MCF 10A (cell line): ENCODE results near the gene KATNIP. TPM values are rescaled to one million over a fixed set of nuclear protein-coding genes. Genes with fewer than 3 reads are reported as not detected.

ENCODE experiments used
- BruUV-seq: library from RNA; stranded (reverse); fragments of 400-500 nt; replicated peaks from 2 replicates; lab custom pipeline; 2021; lab: Mats Ljungman, UMichigan
- CTCF ChIA-PET: fragments of 300-600 bp; sonication (Branson Sonifier 250); formaldehyde crosslinking; extraction: SDS; loops from one replicate; lab custom pipeline; 2021; ENCODE audit warnings: antibody characterized with exemption, inconsistent platforms; lab: Yijun Ruan, JAX
- POLR2A ChIA-PET: fragments of 300-600, 350-650 bp; sonication (Branson Sonifier 250); formaldehyde crosslinking; extraction: SDS; loops from one replicate; lab custom pipeline; 2020; ENCODE audit warnings: antibody characterized with exemption, inconsistent platforms; lab: Yijun Ruan, JAX
- DNase-seq: peaks from one replicate; pipeline ENCODE4 v3.0.0-alpha.2; 2018; ENCODE audit not compliant: unreplicated experiment
- H3K27ac Mint-ChIP-seq: one replicate; pipeline ENCODE4 v1.8.0; 2022; ENCODE audit warnings: mild to moderate bottlenecking, low read depth, mixed read lengths; ENCODE audit not compliant: unreplicated experiment
- H3K27me3 Mint-ChIP-seq: one replicate; pipeline ENCODE4 v1.8.0; 2022; ENCODE audit warnings: mixed read lengths; ENCODE audit not compliant: insufficient read depth, unreplicated experiment
- H3K36me3 Mint-ChIP-seq: one replicate; pipeline ENCODE4 v1.8.0; 2022; ENCODE audit warnings: mild to moderate bottlenecking, moderate library complexity, mixed read lengths; ENCODE audit not compliant: insufficient read depth, unreplicated experiment
- H3K4me1 Mint-ChIP-seq: one replicate; pipeline ENCODE4 v1.8.0; 2022; ENCODE audit warnings: mixed read lengths; ENCODE audit not compliant: insufficient read depth, unreplicated experiment
- H3K4me3 Mint-ChIP-seq: one replicate; pipeline ENCODE4 v1.8.0; 2022; ENCODE audit warnings: mild to moderate bottlenecking, moderate library complexity, mixed read lengths; ENCODE audit not compliant: unreplicated experiment
- H3K9me3 Mint-ChIP-seq: one replicate; pipeline ENCODE4 v1.8.0; 2022; ENCODE audit warnings: mixed read lengths; ENCODE audit not compliant: unreplicated experiment
- intact Hi-C: fragments of 100-400 bp; cut with micrococcal nuclease; formaldehyde crosslinking; loops from 2 replicates; pipeline ENCODE4 v1.14.1; 2022
- total RNA-seq: library from RNA; stranded (reverse); gene quantifications from 2 replicates; pipeline ENCODE4 v1.2.3, GENCODE V29; 2022
- TF ChIP-seq, protein P1 (sequence below): fragments of 200-600 bp; IDR thresholded peaks from one replicate; pipeline ENCODE4 v1.8.0; 2022; ENCODE audit warnings: antibody characterized with exemption, mild to moderate bottlenecking; ENCODE audit not compliant: unreplicated experiment

KATNIP gene
- total RNA-seq, 1 experiment from 2014 or later = 21.3 TPM

DNA sequence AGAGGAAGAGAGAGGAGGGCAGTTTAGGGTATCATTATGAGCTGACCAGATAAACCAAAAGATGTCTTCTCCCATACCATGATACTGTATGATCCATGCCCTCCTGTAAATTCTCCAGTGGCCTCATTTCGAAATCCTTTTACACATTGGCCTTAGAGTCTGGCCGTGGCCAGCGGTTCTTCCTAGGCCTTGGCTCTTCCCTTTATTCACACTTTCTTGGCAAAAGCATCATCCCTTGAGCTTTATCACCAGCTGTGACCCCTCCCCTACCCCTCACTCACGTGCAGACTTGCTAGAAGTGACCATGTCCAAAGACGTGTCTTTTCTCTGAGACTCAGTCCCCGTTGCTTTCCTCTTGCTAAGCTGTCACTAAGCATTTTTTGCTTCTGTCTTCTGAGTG, 22.8 kb downstream of the KATNIP start:
- POLR2A ChIA-PET = interaction anchor here (3.1 kb wide), 1 partner anchor 22 kb away, joined by 16 read pairs; the partner anchor contains the start of genes GTF3C1 and KATNIP
- H3K27me3 Mint-ChIP-seq = no peaks in the 10 kb centered on the region
- no TSS peak for BruUV-seq
- no peaks in the 10 kb centered on the region for H3K36me3 Mint-ChIP-seq
- H3K27ac Mint-ChIP-seq = peak overlapping the region; percentile 35
- TF ChIP-seq, protein P1, sequence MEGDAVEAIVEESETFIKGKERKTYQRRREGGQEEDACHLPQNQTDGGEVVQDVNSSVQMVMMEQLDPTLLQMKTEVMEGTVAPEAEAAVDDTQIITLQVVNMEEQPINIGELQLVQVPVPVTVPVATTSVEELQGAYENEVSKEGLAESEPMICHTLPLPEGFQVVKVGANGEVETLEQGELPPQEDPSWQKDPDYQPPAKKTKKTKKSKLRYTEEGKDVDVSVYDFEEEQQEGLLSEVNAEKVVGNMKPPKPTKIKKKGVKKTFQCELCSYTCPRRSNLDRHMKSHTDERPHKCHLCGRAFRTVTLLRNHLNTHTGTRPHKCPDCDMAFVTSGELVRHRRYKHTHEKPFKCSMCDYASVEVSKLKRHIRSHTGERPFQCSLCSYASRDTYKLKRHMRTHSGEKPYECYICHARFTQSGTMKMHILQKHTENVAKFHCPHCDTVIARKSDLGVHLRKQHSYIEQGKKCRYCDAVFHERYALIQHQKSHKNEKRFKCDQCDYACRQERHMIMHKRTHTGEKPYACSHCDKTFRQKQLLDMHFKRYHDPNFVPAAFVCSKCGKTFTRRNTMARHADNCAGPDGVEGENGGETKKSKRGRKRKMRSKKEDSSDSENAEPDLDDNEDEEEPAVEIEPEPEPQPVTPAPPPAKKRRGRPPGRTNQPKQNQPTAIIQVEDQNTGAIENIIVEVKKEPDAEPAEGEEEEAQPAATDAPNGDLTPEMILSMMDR = no peak
- no peak overlapping the region for H3K4me3 Mint-ChIP-seq
- intact Hi-C loops = no loop called here
- peaks cover 15% of the 10 kb centered on the region for H3K4me1 Mint-ChIP-seq
- no peaks in the 10 kb centered on the region for H3K9me3 Mint-ChIP-seq
- CTCF ChIA-PET = interaction anchor here (0.6 to 1.1 kb wide), 2 partner anchors 8 to 56 kb away, joined by 4 read pairs; no protein-coding TSS in a partner anchor
- DNase-seq = no peak

DNA sequence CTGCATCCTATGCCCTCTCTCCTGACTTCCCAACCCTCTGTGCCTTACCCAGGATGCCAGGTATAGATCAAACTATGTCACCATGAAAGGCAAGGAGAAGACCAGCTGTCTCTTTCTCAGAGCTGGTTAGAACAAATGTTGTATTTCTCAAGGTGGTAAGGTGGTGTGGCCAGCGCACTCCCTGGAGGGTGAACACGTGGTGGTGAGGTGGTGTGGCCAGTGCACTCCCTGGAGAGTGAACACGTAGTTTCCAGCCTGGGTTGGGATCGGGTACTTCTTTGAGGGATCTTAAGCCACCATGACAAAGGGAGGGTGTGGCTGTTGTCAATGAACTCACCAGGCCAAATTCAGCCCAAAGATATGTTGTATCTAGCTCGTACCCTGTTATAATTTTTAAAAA, 26.8 kb downstream of the KATNIP start:
- H3K27ac Mint-ChIP-seq = no peak overlapping the region
- intact Hi-C loops = no loop called here
- no peak overlapping the region for H3K4me3 Mint-ChIP-seq
- BruUV-seq = no TSS peak
- H3K4me1 Mint-ChIP-seq = peaks cover 35% of the 10 kb centered on the region
- ChIA-PET CTCF (interaction anchor here (0.6 to 0.7 kb wide), 2 partner anchors 166 to 398 kb away, joined by 3 read pairs; no protein-coding TSS in a partner anchor), POLR2A (interaction anchor here (0.7 to 5.2 kb wide), 2 partner anchors 27 to 604 kb away, joined by 3 to 40 read pairs; partner anchors contain the start of genes GTF3C1 and KATNIP)
- no peaks in the 10 kb centered on the region for H3K9me3 Mint-ChIP-seq
- no peak for DNase-seq
- TF ChIP-seq, protein P1 = no peak
- H3K36me3 Mint-ChIP-seq = no peaks in the 10 kb centered on the region
- H3K27me3 Mint-ChIP-seq = no peaks in the 10 kb centered on the region

DNA sequence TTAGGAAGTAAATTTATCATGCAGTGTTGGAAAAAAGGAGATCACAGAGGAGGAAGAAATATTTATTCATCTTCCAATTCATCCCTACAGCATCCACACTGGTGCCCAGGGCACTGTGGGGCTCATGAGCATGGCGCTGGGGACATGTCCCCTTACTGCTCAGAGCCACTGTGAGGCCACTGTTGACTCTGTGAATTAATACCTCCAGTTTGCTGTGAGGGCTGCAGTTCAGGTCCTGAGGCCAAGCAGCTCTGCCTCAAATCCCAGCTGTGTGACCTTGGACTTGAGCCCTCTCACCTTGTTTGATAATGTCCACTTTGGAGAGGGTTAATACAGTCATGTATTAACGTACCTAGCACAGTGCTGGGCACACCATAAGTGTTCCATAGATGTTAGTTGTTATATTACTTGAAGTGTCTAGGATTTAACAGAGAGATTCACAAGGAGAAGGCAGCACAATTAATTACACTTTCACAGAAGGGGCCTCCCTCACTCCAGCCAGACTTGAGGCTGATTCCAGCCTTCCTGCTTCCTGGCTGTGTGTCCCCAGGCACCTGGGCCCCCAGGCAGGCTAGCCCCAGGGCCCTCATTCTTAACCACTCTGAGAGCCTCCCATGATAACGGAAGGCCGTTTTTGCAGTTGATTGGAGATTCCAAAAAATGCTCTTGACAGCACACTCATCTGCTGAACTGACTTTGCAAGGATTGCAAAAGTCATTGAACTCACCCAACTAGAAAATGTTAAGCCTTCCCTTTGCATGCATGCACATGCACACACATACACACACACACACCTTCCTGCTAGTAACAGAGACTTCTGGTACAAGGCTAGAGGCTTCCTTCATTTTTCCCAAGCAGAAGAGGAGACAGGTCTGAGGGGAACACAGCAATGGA, 29.4 kb downstream of the KATNIP start:
- Mint-ChIP-seq H3K4me1 (peaks cover 23% of the 10 kb centered on the region), H3K27ac (no peak overlapping the region), H3K27me3 (no peaks in the 10 kb centered on the region), H3K4me3 (no peak overlapping the region), H3K9me3 (no peaks in the 10 kb centered on the region), H3K36me3 (peaks cover 7% of the 10 kb centered on the region)
- intact Hi-C loops = no loop called here
- BruUV-seq = no TSS peak
- TF ChIP-seq, protein P1 = no peak
- ChIA-PET POLR2A (interaction anchor here (0.5 to 5.2 kb wide), 6 partner anchors 12 to 339 kb away, joined by 3 to 40 read pairs (median 4); partner anchors contain the start of genes GTF3C1 and KATNIP), CTCF (interaction anchor here (0.6 to 1.3 kb wide), 4 partner anchors 13 to 33 kb away, joined by 4 to 6 read pairs (median 4); no protein-coding TSS in a partner anchor)
- DNase-seq = no peak

DNA sequence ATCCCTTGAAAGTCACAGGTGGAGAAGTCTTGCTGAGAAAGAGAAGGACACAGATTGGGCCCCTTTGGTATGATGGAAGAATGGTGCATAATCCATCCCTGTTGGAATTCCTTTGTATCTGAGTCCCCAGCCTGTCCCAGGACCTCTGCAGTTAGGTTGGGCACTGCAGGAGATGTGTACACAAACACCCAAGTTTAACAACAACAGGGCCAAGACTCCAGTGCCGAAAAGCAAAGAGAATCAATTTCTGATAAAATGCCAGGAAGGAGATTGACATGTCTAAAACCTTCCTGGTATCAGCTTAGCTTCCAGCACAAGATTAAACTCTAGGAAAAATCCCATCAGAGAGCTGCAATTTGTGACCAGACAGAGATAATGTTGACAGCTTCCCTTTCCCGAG, 32.9 kb downstream of the KATNIP start:
- no peak for DNase-seq
- Mint-ChIP-seq H3K9me3 (no peaks in the 10 kb centered on the region), H3K4me3 (no peak overlapping the region), H3K27me3 (no peaks in the 10 kb centered on the region), H3K4me1 (peaks cover 23% of the 10 kb centered on the region), H3K27ac (no peak overlapping the region), H3K36me3 (peaks cover 8% of the 10 kb centered on the region)
- intact Hi-C loops = no loop called here
- ChIA-PET CTCF (interaction anchor here (1.1 to 1.2 kb wide), 2 partner anchors 12 to 22 kb away, joined by 3 read pairs; no protein-coding TSS in a partner anchor), POLR2A (no interaction called here)
- TF ChIP-seq, protein P1 = no peak
- no TSS peak for BruUV-seq
